ENCODE data around the gene RLN2.
"Not testable (repeated sequence)": the region's sequence is repeated elsewhere in the genome, so short reads cannot be mapped to it uniquely, and the experiment has no call there.

RLN2 gene

GRCh38 chr9:5303840-5304795, at the start of gene RLN2:
RLN2 (minus strand) TSS chr9:5304716; CDS start chr9:5304580, 136 bp downstream.
- DNase-seq: not testable (repeated sequence)

- DNase-seq: no peak
Observed at GRCh38 chr9:5354184-5354583, 49.7 kb upstream of the RLN2 start.

- no peak for DNase-seq
Observed at GRCh38 chr9:5352637-5353248, 48.2 kb upstream of the RLN2 start.

GRCh38 chr9:5338992-5339981, 34.8 kb upstream of the RLN2 start, which contains the start of gene RLN1:
RLN1 (minus strand) TSS chr9:5339876; CDS start chr9:5339746, 130 bp downstream.
- DNase-seq: peak; percentile 1

- DNase-seq: no peak
Observed at GRCh38 chr9:5336688-5337087, 32.2 kb upstream of the RLN2 start.

GRCh38 chr9:5331276-5331675, 26.8 kb upstream of the RLN2 start:
- not testable (repeated sequence) for DNase-seq

- peak; percentile 16 for DNase-seq
Observed at GRCh38 chr9:5326893-5327548, 22.5 kb upstream of the RLN2 start.

- DNase-seq: no peak
Observed at GRCh38 chr9:5326187-5326586, 21.7 kb upstream of the RLN2 start.

- DNase-seq: not testable (repeated sequence)
Observed at GRCh38 chr9:5321601-5322000, 17.1 kb upstream of the RLN2 start.

GRCh38 chr9:5321058-5321457, 16.5 kb upstream of the RLN2 start:
- DNase-seq: no peak

- not testable (repeated sequence) for DNase-seq
Observed at GRCh38 chr9:5316406-5316805, 11.9 kb upstream of the RLN2 start.

- no peak for DNase-seq
Observed at GRCh38 chr9:5315187-5315923, 10.8 kb upstream of the RLN2 start.

GRCh38 chr9:5310851-5311250, 6.3 kb upstream of the RLN2 start:
- DNase-seq: no peak

- DNase-seq: no peak
Observed at GRCh38 chr9:5305741-5306140, 1.2 kb upstream of the RLN2 start.

GRCh38 chr9:5301544-5301943, 3.0 kb downstream of the RLN2 start:
- no peak for DNase-seq

- DNase-seq: no peak
Observed at GRCh38 chr9:5292141-5292540, 12.4 kb downstream of the RLN2 start.

GRCh38 chr9:5288591-5288990, 15.9 kb downstream of the RLN2 start:
- no peak for DNase-seq

GRCh38 chr9:5286262-5286661, 18.3 kb downstream of the RLN2 start:
- DNase-seq: no peak

GRCh38 chr9:5278486-5278885, 26.0 kb downstream of the RLN2 start:
- DNase-seq: no peak

GRCh38 chr9:5274770-5275169, 29.7 kb downstream of the RLN2 start:
- DNase-seq: no peak

- no peak for DNase-seq
Observed at GRCh38 chr9:5269249-5269715, 35.2 kb downstream of the RLN2 start.
